22Rv1 (cell line): ENCODE results near the gene BCL11A.

Experiments
- CTCF ChIP-seq: fragments of 450-650 bp; IDR thresholded peaks from 2 replicates; pipeline ENCODE4 v1.5.1; 2017; ENCODE audit warnings: mild to moderate bottlenecking
- ZFX ChIP-seq: fragments of 450-650 bp; IDR thresholded peaks from 2 replicates; pipeline ENCODE4 v1.6.1; 2017; ENCODE audit warnings: antibody characterized with exemption, borderline replicate concordance

- TF ChIP-seq CTCF: no peak
- TF ChIP-seq ZFX: no peak
Measured at GRCh38 chr2:60410456-60411146, 142.9 kb downstream of the BCL11A start.
